ENCODE data around the gene NLRC5.
"Not testable (repeated sequence)": the region's sequence is repeated elsewhere in the genome, so short reads cannot be mapped to it uniquely, and the experiment has no call there.

Gene NLRC5

DNA sequence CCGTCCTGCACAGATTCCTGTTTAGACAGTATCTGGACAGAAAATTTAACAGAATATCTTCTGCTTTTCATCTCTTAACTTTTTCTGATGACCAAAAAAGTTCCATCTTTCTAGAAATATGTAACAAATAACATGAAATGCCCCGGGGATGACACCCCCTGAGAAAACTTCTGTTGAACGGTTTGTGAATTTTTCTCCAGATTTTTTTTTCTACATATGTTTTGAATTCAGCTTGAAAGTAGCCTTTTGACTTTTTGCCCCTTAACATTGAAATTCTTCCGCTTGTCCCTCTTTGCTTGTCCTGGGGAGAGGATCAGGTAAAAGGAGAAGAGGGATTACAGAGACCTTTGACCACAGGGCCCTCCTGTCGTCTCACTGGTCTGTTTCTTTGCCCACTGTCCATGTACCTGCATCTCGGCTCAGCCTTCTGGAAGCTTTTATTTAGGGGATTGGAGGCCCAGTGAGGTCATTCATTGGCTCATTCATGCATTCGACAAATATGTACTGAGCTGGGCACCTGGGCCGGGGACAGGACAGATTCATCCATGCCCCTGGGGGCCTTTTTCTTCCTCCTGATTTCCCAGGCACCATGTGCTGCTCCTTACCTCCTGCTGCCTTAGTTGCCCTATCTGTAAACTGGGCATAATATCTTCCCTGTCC lies 83.4 kb downstream of the NLRC5 start:
- DNase-seq (ENCODE audit: low read depth in 2 of 2): no peak

DNA sequence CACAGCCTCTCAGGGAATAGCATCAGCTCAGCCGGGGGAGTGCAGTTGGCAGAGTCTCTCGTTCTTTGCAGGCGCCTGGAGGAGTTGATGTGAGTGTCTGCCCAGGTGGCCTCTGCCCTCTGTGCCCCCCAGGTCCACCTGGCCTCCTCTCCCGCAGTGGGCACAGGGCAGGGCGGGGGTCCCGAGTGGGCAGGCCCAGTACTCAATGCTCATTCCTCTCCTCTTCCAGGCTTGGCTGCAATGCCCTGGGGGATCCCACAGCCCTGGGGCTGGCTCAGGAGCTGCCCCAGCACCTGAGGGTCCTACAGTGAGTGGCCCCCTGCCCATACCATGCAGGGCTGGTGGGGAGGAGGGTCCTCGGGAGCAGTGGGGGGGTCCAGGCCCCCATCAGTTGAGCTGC lies 88.4 kb downstream of the NLRC5 start:
- DNase-seq (ENCODE audit: low read depth in 2 of 2): no peak

DNA sequence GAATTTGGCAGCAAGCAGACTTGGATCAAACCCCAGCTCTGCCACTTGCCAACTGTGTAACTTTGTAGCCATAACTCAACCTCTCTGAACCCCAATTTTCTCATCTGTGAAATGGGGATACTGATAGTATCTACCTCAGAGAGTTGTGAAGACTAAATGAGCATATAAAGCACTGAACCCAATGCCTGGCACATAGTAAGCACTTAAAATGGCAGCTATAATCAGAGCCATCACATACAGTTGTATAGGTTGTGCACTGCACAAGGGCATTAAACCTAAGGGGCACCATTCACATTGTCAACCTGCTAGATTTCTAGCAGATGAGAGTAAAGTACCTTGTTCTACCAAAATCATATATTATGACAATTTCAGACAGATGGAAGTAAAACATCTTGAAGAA lies 92.4 kb downstream of the NLRC5 start:
- DNase-seq (ENCODE audit: low read depth in 2 of 2): no peak

DNA sequence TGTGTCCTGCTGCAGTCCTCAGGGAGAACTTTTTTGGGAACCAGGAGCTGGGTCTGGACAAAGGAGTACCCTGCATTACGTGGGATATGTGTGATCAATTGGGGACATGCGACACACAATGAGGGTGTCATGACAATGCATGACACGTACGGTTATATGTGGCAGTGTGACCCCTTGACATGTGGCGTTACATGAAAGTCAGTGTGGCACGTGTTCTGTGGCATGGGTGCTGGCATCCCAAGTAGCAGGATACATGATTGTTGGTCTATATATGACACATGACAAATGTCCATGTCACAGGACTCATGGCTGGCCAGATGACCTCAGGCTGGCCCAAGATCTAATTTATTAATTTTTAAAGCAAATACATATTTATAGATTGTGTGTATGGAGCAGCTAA lies 93.3 kb downstream of the NLRC5 start:
- DNase-seq (ENCODE audit: low read depth in 2 of 2): no peak

DNA sequence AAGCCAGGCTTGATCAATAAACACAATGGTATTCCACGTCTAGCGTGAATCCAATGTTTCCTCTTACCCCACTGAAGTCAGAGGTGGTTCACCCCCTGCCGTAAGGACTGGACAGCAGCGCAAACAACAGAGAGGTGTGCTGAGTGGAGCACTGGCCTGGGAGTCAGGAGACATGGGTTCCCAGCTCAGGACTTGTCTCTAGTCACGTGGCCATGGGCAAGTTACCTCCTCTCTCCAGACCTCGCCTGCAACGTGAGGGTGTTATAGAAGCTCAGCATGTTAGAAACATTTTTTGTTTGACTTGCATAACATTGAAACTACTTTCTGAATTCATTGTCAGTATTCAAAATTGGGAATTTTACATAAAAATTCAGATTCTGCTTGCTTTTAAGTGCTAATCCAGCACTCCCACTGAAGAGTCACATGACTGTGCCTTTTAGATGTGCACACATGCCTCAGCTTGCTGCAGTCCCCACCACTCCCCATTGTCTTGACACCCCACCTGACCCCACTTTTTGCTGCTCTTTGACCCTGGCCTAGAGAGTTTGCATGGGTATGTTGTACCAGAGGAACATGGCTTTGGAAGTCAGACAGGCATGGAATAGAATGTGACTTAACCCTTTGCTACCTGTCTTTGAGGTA lies 94.2 kb downstream of the NLRC5 start:
- no peak for DNase-seq (ENCODE audit: low read depth in 2 of 2)

DNA sequence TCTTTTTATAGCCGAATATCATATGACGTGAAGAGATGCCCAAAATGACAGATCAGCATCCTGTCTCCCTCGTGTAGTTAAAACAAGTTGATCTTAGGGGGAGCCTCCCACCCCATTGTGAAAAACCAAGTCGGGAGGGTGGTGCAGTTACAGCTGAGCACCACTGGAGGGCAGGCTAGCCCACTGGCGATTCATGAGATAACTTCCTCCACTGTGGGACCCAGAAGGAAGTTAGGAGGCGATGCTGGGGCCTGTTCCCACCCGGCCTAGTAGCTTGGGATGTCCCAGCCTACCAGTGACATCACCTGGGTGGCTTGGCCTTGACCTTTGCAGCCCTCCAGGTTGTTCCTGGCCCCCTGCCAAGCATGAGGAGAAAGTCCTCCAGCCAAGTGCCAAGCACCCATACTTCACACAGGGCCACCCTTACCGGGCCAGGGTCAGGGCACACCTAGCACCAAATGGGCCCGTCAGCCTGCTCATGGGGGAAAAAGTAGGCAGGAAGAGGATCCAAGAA lies 95.0 kb downstream of the NLRC5 start:
- DNase-seq (ENCODE audit: low read depth in 2 of 2): peak; percentile 40 to 45

DNA sequence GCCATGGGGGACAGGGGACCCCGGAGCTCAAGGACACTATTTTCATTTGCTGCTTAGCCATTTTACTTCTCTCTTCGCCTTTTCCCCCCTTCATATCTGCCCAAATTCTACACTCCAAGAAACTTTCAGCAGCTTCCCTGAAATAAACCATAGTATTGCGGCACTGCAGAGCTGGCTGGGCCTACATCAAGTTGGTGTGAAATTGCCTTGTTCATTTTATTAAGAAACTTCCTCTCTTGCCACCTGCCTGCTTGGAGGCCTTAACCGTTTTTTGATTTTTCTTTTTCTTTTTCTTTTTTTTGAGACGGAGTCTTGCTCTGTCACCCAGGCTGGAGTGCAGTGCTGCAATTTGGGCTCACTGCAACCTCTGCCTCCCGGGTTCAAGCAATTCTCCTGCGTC lies 95.6 kb downstream of the NLRC5 start:
- no peak for DNase-seq (ENCODE audit: low read depth in 2 of 2)

DNA sequence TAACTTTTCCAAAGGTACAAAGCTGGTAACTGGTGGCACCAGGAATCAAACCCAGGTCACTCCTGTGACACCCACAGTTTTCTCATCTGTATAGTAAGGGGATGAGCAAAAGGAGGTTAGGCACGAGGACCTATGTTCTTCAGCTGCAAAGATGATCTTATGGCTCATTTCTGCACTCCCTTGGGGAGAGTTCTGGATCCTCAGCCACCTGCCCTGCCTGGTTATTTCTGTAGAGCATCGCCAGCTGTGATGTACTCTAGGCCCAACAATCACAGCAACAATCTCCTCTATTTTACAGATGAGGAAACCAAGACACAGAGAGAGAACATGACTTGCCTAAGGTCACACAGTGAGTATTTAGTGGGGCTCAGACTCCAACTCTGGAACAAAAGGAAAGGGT lies 97.6 kb downstream of the NLRC5 start:
- no peak for DNase-seq (ENCODE audit: low read depth in 2 of 2)

DNA sequence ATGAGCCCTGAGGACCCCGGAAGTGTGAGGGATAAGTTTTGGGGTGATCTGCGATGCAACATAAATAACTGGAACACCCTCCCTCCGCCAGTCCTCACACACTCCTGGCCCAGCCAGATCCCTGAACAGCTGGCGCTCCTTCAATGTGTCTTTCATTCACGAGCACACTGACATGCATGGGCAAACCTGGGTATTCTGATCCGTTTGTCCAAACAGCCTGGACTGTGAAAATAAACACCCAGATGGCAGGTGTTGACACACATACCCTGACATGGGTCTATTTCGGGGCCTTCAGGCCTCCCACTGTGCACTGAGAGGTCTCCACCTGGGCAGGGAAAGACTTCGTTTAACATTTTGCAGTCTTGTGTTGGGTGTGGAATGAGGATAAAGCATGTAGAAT lies 100.0 kb downstream of the NLRC5 start:
- no peak for DNase-seq (ENCODE audit: low read depth in 2 of 2)

DNA sequence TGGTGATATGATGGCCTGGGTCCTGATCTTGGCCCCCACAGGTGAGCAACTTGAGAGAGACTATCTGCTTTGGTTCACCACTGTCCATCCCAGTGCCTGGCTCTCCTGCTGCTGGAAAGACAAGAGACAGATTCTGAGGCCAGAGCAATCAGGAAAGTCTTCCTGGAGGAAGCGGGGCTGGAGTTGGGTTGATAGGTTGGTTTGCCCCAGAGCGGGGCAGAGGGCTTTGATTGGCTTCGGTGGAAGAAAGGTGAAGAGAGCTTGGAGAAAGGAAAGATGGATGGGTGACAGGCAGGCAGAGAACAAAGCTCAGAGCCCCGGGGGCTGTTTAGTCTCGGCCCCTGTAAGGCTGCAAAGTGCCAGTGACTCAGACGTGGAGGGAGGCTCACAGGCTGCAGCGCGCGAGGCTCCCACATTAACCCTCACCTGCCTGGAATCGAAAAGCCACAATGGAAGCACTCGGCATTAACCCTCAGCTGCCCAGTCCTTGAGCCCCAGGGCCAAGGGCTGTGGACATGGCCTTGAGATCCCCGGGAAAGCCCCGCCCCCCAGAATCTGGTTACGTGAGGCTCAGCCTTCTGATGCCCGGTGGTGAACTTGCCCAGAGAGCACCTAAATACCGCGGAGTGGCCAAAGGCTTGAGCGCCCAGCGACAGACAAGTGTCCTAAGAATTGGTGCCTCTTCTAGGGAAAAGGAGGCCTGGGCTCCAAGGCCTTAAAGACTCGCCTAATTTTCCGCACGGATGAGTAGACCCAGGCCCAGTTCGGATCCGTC lies 102.0 kb downstream of the NLRC5 start:
- DNase-seq (ENCODE audit: low read depth in 2 of 2): no peak

DNA sequence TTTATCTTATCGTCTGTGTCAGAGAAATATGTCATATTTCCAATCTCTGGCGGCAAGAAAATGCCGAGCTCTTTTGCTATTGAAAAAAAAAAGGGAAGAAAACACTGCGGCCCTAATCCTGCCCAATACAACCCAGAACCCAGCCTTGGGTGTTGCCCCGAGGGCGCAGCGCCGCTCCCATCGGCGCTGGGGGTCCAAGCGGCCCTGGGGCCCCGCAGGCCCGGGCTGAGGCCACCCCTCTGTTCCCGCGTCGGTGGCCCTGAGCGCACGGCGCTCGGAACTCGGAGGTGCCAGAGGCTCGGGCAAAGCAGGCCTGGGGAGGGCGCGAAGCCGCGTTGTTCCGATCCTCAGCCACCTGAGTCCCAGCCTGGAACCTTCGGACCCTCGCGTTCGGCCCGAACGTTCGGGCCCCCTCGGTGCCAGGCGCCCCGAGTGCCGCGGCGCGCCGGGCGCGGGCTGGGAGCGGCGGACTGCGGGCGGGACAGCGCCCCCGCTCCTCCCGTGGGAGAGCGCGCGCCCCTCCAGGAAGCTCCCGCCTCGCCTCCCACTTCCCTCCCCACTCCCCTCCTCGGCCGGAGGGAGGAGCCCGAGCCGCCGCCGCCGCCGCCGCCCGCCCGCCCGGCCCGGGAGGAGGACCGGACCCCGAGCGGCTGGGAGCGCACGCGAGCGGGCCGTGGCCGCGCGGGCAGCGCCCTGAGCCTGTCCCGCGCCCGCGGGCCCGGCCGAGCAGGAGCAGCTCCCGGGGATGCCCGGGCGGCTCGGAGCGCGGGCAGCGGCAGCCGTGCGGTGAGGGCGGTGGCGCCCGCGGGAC lies 102.8 kb downstream of the NLRC5 start, which contains the start of gene CPNE2:
TSS of gene CPNE2 (plus strand) at position 609 of the 811 bp plus-strand sequence. CDS start 18,160 bp downstream, outside the sequence.
- DNase-seq (ENCODE audit: low read depth in 2 of 2): peak in 1 of 2 experiments; percentile 25

DNA sequence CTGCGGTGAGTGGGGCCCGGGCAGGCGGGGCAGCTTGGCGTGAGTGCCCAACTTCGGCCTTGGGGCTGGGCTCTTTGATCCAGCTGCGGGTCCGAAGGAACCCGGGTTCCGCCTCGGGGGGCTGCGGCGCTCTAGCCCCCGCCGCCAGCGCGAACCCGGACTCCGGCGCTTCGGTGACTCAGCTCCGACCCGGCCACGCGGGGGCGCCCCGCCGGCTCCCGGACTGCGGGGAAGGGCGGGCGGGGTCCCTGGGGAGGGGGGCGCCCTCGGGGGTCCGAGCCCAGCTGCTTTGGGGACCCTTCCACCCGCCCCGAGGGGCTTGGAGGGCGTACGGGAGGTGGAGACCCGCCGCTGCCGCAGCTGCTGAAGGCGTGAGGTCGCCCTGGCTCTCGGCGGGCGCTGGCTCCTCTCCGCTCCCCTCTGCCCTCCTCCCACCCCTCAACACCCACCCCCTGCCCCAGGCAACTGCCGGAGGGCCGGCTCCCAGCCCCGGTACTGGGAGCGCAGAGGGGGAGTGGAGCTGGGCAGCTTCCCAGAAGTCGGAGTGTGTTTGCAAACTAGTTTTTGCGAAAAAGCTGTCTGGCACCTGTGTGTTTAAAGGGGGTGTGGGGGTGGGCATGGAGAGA lies 103.5 kb downstream of the NLRC5 start:
- DNase-seq (ENCODE audit: low read depth in 2 of 2): no peak

DNA sequence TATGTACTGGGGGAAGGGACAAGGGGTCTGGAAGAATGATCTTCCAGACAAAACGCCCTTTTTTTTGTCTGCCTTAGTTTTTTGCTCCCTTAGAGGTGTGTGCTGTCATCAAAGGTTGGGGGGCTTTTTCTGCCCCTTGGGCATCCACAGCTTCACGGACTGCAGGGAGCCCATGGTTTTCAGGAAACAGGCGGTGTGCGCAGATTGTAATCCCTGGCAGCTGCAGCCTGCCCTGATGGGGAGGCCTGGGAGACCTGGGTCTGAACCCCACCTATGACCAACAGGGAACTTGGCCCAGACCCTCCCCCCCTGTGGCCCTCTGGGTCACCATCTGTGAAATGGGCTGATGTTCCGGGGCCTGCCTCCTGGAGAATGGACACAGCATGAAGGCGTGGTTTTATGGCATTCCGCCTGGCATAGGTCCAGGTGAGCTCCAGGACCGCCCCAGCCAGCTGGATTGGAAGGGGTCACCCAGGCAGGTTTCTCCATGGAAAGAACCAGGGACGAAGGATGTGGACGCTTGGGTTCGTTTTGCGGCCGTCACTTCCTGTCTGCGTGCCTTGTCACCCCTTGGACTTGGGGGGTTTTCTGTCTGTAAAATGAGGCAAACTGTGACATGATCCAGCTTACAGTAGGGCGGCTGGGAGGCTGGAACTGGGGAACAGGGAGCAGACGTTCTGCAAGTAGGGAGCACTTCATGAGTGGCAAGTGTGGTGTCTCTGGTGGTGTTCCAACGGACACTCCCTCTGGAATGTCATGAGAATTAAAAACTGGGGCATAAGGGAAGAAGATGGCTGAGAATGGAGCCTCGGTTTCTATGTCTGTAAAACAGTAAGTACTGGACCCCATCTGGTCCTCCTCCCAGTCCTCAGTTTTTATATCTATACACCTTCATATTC lies 104.6 kb downstream of the NLRC5 start:
- DNase-seq (ENCODE audit: low read depth in 2 of 2): no peak

DNA sequence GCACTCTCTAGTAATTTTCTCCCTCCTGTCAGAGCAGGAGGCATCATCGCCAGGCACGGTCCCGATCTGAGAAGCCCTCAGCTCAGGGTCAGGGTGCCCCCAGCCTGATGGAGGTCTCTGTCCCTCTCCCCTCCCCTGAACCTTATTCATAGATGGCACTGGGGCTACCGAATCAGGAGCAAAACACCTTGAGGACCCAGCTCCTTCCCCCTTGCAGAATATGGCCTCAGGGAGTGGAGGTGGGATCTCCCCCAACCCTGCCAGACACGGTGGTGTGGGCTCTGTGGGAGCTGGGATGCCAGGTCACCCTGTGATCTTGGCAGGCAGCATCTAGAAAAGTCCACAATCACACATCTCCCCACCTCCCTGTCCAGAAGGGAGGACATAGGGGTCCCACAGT lies 105.6 kb downstream of the NLRC5 start:
- no peak for DNase-seq (ENCODE audit: low read depth in 2 of 2)

DNA sequence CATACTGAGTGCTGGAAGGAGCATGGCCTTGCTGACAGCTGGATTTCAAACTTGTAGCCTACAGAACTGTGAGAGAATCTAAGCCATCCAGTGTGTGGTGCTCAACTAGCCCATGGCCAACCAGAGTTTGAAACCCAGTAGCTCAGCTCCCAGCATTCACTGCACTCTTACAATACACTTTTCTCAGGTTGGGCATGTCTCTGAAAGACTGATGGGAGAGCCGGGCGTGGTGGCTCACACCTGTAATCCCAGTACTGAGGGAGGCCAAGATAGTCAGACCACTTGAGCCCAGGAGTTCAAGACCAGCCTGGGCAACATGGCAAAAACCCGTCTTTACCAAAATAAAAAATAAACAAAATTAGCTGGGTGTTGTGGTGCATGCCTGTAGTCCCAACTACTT lies 106.8 kb downstream of the NLRC5 start:
- DNase-seq (ENCODE audit: low read depth in 2 of 2): no peak

DNA sequence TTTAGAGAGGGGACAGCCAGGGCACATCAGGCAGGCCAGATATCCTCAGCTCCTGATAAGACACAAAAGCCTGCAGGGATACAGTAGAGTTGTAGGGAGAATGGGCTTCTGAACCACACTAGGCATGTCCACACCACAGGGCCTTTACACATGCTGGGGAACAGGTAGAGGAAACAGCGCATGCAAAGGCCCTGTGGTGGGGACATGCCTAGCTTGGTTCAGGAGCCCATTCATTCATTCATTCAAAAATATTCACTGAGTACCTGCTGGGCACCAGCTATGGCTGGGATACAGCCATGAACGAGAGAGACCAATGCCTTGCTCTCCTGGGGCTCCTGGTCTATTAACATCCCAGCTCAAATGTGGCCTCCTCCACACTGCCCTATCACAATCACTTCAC lies 107.4 kb downstream of the NLRC5 start:
- DNase-seq (ENCODE audit: low read depth in 2 of 2): no peak

DNA sequence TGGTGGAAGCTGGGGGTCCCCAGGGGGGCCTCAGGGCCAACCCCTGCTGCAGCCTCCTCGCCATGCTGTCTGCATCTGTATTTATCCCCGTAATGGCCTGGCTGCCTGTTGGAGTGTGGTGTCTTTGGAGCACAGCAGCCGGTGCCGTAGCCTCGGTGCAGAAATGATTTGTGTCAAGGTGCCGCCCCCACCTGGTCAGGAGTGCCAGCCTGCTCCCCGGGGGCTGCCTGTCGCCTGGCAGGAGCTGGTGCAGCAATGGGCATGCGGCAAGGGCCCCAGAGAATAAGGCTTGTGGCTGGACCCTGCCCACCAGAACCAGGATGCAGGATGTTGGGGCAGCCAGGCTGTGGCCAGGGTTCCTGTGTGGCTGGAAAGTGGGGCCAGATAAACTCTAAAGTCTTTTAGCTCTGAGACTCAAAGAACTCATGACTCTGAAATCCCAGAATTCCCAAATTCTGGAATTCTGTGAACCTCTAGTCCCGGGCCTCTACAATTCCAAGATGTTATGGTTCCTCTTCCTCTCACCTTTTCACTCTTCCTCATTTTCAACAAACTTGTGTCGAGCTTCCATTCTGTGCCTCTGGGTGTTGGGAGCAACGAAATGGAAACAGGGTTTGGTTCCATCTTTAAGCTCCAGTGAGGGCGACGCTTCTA lies 109.0 kb downstream of the NLRC5 start:
- DNase-seq (ENCODE audit: low read depth in 2 of 2): no peak

DNA sequence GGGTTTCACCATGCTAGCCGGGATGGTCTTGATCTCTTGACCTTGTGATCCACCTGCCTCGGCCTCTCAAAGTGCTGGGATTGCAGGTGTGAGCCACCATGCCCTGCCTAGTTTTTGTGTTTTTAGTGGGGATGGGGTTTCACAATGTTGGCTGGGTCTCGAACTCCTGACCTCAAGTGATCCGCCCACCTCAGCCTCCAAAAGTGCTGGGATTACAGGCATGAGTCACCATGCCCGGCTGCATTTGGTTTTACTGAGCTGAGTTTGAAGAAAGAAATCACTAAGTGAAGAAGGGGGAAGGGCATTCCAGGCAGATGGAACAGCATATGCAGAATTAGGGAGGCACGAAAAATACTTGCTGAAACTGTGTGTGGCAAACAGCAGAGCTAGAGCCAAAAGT lies 110.6 kb downstream of the NLRC5 start:
- DNase-seq (ENCODE audit: low read depth in 2 of 2): not testable (repeated sequence)

DNA sequence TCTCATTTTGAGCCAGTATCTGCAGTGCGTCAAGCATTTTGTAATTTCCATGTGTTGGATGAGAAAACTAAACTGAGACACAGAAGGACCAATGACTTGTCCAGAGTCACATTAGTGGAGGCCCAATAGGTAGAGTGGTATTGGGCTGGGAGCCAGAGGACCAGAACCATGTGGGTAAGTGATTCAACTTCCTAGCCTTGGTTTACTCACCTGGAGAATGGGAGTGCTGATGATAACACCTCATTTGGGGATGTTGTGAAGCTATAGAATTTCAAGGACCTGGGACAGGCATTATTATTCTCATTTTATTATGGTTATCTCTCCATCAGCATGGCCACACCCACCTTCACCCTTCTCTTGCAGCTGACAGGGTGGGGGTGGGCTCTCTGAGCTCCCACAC lies 111.1 kb downstream of the NLRC5 start:
- DNase-seq (ENCODE audit: low read depth in 2 of 2): no peak
